GM19438 (cell line): ENCODE data around the gene MTF2.
A peak's percentile ranks its signal among the peaks of the same experiment; 100 is the strongest.

Source experiments
- ATAC-seq: cut with Tn5 transposase; IDR thresholded peaks from one replicate; pipeline ENCODE4 v1.9.1; 2021; ENCODE audit warnings: low read depth; ENCODE audit not compliant: unreplicated experiment

MTF2 gene

GRCh38 chr1:93179886-93180722 lies 101.0 kb downstream of the MTF2 start, which contains the start of gene TMED5:
Gene TMED5 (minus strand): TSS chr1:93180413. CDS start chr1:93180242, 171 bp downstream.
- peak; percentile 81 for ATAC-seq

- ATAC-seq: peak; percentile 8
Observed at GRCh38 chr1:93180723-93181613, 101.9 kb downstream of the MTF2 start, which contains the start of gene CCDC18. Gene CCDC18 (plus strand): TSS chr1:93180724. CDS start chr1:93183362, 2,638 bp downstream.

- ATAC-seq: no peak
Observed at GRCh38 chr1:93186667-93187066, 107.6 kb downstream of the MTF2 start.
